Raji (cell line): Measurements from ENCODE around the gene LHFPL2.

Source experiments
- POLR2A ChIP-seq: IDR thresholded peaks from 2 replicates; pipeline ENCODE4 v1.6.1; 2011; ENCODE audit warnings: low read depth, low read length, control low read depth; ENCODE audit not compliant: insufficient read depth

The LHFPL2 gene

DNA sequence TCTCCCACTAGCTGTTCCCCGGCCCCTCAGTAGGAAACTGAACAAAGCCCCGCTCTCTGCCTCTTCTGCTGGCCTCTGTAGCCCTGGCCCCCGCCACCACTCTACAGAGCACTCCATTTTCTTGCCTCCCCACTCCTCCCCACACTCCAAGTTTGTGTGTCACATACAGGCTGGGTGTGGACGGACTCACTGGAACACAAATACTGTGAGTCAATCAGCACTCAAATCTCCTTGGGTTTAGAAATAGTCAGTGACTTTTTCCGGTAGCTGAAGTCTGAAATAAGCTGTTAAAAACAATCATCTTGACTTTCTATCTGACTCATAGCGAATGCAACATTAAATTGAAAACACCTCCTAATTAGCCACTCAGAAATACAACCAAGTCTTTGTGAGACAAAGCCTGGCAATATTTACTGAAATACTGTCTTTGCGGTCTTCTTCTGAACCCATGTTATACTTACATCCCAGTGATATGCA lies 122.5 kb downstream of the LHFPL2 start:
- TF ChIP-seq POLR2A, result no peak

DNA sequence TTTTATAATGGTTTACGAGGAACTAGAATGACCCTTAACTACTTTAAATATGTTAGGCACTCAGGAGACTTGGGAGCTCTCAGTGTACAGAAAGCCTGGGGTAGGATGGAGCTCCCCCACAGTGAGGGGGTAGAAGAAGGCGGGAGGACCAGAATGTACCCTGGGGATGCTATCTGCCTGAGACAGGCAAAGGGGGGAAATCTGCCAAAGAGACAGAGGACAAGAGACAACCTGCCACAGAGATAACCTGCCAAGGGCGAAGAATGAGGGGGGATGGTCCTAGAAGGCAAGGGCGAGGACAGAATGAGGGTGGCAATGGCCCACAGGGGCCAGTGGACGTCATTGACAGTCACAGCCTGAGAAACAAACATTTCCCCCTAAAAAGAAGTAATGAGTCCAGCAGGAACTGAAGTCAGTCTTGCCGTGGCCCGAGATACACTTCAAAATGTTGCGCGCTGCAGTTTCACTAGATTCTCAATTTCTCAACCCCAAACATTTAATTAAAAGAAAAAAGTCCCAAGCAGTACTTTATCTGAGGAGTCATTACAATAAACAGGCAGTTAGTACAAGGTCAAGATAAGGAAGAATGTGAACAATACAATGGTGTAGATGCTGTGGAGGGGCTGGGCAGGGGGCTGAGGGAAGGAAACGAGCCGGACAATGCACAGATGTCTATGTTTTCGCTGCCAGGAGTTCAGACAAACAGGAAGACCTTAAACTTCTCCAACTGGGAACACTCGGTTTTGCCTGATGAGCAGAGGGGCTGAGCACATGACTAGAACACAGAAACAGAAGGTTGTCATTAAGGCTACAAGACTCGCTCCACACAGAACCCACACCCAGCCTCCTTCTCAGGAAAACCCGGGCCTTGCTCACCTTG lies 125.0 kb downstream of the LHFPL2 start:
- no peak for TF ChIP-seq POLR2A

DNA sequence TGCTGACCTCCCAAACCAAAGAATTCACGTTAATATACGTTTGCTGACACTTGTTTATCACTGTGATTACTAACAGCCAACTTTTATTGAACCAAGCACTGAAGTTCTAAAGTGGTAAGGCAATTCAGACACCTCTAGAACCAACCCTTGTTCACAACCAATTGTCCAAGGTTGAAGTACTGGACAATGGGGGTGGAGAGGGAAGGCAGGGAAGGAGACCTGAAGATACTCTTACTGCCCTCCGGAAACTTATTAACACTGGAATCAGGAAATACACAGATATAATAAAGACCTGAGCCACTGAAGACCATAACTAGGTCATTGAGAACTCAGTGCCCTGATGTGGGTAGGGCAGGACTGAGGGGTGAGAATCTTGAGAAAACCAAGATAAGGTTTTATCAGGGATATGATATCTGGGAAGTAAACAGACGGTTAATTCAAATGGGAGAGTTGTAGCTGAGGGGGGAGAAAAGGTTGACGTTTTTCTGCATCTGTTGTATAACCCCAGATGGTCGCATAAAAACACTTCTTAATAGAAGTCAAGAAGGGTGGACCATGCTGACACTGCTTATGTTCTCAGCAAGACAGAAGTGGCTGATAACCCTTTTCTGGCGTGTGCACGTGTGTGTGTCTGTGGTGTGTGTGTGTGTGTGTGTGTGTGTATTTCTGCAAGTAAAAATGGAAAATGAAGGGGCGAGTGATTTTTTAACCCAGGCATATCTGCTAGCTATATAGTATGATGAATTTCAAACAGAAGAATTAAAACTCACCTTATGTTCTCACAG lies 125.9 kb downstream of the LHFPL2 start:
- no peak for TF ChIP-seq POLR2A

DNA sequence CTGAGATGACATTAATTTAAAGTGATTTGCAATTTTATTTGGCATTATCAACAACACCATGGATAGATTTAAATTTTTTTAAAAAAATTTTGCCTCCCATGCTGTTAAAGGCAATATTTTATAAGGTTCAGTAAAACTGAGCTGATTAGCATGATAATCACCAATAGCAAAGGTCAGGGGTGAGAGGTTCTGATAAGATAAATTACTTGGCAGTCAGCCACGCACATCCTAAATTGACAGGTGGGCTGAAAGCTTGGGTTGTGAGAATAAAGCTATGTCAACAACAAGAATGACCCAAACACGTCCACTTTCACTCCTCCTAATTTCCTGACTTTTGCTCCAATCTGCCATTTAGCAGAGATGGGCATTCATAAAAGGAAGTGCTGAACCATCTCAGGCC lies 127.1 kb downstream of the LHFPL2 start:
- TF ChIP-seq POLR2A, result no peak

DNA sequence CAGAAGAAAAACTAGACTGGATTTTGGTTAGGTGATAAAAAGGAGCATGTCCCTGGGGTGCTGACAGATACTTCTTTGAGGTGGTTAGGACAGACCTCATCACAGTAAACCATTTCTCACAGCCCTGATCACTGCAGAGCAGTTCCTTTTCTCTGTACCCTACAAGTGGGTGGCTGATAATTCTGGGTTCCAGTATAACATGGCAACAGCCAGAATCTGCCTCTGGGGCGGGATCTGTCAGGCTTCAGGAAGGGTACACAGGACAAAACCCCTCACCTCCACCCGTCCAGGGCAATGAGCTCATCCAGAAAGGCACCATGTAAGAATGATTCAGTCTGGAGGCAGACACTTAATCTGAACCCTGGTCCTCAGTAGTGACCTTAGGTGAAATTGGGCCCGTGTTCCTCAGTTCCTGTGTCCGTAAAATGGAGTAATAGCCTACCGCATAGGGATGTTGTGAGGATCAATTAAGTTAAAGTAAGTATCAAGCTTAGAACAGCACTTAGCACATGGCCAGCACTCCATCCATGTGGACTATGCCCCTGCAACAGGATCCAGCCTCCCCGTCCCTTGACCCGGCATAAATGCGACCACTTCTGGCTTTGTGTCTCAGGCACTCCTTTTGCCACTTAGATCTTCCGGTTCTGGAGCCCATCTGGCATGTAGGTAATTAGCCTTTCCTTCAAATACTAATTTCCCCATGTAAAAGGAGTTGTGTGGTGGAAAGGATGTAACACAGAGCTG lies 129.2 kb downstream of the LHFPL2 start:
- no peak for TF ChIP-seq POLR2A

DNA sequence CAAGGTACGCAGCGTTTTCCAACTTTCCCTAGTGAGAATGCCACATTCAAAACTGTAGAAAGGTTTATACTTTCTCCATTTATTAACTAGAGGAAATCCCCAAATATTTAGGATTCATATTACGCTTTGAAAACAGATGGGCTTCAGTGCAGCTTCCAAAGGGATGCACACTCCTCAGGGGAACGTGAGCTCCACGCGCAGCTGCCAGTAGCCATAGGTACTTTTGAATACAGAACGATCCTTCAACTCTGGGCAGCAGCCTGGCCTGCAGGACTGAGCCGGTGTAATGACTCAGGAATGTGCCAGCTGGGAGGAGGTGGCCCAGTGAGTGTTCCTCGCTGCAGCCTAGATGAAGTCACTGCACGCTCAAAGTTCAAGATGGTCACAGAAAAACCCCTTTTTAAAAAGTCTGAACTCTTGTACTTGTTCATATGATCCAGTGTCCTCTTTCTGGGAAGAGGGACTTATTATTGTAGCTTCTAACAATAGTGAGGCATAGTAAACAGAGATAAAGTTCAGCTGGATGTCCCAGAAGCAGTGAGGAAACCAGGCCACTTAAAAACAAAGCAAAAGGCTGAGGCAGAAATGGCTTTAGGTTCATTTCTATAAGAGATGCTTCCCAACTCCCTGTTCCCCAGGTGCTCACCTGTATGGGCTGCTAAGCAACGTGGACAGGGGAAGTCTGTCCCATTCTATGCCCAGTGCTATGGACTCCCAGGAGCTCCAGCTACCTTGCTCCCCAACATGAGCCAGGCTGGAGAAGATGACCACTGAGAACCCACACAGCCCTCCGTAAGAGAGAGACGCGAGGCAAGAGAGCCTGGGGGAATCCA lies 130.0 kb downstream of the LHFPL2 start:
- TF ChIP-seq POLR2A, result no peak

DNA sequence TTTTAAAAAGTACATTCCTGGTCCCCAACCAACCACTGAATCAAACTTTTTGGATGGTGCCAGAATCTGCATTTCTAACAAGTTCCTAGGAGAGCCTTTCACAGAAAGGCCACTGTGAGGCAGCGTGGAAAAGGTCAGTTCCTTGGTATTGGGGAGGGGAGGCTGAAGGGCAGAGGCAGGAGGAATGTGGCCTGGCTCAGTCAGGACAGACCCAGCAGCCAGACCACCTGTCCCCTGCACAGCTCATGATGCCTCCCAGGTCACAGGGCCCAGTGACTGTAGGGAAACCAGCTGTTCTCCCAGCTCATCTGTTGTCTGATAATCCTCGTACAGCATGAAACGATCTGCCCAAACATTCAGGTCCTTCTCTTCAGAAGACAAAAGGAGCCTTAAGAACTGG lies 132.9 kb downstream of the LHFPL2 start:
- TF ChIP-seq POLR2A, result no peak

DNA sequence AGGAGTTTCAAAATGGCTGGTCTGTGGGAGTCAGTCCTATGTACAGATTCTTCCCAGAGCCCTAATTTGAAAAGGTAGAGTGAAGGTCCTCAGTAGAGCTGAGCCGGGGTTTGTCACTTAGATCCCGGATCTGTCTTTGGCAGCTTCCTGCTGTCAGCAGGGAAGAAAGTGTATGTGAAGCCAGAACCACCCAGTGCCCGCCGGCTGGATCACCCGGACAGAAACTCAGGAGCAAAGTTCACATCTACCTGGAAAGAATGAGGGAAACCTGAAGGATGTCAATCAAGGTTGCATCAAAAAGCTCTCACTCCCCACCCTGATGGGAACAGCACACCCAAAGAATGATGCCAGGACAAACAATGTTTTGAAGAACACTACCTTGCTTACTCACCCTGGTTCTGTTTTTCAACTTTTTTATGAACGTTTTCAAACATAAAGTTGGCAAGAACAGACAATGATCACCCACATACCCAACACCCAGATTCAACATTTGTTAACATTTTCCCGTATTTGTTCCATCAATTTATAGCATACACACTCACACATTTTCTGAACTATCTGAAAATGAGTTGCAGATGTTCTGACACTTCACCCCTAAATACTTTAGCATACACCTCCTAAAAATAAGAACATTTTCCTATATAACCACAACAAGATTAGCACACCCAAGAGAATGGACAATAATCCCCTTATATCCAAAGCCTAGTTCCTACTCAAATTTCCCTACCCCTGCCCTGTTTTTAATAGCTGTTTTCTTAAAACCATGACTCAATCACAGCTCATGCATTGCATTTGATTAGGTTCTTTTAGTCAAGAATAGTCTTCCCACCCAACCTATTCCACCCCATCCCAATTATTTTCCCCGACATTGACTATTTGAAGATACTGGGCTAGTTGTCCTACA lies 133.9 kb downstream of the LHFPL2 start:
- TF ChIP-seq POLR2A, result no peak

DNA sequence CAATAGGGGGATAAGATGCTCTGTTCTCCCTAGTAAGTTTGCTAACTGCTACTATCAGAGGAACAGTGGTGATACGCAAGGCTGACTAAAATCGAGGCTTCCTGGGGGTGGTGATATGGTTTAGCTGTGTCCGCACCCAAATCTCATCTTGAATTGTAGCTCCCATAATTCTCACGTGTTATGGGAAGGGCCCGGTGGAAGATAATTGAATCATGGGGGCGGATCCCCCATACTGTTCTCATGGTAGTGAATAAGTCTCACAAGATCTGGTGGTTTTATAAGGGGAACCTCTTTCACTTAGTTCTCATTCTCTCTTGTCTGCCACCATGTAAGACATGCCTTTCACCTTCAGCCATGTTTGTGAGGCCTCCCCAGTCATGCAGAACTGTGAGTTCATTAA lies 135.1 kb downstream of the LHFPL2 start:
- no peak for TF ChIP-seq POLR2A

DNA sequence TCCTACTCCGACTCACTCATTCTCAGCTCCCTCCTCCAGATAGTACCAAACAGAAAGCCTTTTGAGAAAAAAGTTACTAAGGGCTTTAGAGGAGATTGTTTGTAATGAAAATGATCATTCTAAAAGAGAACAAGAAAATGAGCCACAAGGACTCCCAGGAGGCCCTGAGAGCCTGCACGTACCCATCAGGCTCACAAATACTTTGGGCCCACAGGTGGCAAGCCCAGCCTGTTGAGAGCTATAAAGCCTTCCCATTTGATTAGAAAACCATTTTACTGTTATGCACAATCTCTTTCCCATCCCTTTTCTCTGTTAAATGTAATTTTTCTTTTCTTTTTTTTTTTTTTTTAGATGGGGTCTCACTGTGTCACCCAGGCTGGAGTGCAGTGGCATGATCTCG lies 136.1 kb downstream of the LHFPL2 start:
- no peak for TF ChIP-seq POLR2A

DNA sequence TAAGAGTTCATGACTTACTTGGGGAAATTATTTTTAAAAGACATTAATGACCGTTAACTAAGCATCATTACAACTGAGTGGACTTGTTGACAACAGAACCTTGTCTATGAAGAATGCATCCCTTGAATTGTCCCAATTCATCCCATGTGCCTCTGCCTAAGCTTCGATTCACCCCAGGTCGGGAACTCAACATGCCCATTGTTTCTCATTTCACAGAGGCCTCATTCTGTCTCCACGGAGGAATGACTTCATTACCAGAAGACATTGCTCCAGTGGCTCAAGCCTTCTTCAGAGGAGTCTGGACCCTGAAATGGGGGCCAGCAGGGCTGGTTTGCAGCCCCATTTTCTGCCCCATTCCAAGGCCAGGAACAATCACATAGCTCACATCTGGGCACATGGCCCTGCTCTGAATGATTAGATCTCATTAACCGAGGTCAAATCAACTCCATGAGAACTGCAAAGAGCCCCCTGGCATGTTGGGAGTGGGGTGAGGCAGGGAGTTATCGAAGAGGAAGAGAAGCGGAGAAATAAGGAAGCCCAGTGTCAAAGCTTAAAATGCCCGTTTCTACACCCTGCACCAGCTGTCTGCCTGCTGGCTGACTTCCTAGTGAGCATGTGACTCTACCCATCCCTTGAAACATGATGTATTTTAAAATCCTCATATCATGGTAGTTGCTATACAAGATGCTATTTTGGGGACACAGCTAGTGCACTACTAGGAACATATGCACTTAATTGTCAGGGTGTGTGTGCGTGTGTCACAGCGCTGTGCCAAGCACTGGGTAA lies 137.3 kb downstream of the LHFPL2 start:
- no peak for TF ChIP-seq POLR2A

DNA sequence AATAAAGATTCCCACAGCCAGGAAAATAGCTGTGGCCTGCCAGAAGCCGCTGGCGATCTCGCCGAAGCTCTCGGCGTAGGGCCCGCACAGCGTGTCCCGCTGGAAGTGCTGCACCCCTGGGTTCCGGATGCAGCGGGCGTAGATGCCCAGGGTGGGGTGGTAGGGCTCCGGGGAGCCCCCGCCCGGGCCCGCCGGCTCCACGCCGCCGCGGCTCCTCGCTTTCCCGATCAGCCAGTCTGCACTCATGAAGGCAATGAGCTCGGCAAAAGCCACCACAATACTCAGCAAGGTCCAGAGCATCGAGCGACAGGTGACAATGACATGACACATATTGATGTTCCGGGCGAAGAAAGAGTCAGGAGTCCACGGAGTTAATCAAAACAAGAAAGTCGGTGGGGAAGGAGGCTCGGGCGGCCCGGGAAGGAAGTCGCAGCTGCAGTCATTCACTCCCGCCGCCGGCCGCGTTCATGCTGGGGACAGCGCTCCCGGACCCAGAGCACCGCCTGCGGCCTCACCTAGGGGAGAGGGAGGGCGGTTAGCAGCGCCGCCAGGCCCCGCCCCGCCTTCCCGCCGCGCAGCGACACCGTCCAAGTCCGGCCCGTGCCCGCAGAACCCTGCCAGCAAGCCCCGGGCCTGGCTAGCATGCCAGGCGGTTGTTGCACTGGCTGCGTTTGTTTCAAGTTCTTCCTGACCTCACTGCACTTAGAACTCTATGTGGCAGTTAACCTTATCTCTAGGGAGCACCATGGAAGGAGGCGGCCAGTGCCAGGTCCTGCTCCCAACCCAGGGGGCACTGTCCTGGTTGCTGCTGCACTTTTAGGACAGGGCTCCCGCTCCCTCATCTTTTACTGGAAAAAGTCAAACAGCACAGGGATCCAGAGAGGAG lies 138.4 kb downstream of the LHFPL2 start:
- no peak for TF ChIP-seq POLR2A
